DMS79 treated with DMSO at 0.1 percent for 48 hours (cell line): ENCODE data around the gene PIM3.

Source experiments
- DNase-seq: peaks from one replicate; lab custom pipeline; 2025; lab: John Stamatoyannopoulos, UW

The PIM3 gene

DNA sequence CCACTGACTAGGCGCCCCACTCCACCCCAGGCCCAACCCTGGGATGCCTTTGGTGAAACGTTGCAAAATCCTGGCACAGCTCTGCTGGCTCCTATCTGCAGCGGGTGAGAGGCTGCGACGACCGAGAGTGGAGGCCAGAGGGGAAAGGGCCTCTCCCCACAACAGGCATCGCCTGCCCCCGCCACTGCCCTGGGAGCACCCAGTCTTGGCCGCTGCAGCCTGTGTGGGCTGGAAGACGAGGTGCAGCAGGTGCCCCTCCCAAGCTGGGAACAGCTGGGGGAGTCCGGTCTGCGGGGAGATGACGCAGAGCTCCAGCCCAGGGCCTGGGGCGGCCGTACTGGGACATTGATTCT is 4.2 kb upstream of the PIM3 start:
- no peak for DNase-seq

DNA sequence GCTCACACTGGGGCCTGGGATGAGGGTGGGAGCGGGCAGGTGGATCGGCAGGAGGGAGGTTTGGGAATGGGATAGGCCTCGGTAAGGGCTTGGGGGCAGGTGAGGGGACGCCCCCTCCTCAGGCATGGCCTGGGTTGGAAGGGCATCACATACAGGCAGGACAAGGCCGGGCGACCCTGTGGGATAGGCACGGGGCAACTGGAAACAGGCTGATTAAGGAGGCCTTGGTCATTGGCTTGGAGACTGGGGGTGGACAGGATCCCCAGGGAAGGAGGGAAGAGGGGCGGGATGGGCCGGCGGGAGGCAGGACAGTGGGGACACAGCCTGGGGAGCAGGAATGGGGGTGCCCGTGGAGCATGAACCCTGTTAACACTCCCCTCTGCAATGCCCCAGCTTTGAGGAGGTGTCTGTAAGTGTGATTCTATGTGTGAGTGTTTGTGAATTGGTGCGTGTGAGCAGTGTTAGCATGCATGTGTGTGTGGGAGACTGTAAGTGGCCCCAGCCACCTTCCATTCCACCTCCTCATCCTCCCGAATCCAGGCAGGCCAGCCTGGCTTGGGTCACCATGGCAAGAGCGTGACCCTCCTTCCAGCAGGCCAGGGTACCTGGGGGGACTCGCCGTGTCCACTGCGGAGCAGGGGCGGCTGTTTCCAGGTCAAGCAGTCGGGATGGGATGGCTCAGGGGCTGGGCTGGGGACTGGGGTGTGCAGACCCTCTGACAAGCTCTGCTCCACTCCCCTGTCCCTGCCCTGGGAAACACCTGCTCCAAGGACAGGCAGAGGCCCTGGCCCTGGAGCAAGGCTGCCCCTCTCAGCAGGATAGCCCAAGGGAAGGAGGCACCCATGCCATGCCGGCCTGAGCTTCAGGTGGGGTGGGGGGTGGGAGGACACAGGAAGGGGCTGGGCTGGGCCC is 3.4 kb upstream of the PIM3 start:
- no peak for DNase-seq

DNA sequence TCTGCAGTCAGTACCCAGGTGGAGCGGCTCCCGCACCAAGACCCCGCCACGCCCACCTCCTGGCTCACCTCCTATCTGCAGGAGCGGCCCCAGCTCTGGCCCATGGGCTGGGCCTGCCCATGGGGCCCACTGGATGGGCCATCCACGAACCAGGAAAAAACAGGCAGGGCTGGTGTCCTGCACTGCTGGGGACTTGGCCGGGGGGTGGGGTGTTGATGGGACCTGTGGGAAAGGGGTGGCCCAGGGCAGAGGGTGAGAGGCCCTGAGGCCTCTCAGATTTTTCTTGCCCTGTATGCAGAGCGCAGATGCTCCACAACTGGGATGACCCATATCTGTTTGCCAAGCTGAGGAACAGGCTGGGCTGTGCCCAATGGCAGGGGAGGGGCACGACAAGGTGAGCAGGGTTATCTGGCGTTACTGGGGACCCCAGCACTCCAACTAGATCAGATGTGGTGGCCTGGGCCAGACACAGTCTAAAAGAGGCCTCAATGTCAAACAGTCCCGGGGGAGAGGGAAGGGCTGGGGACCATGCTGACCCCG is 2.7 kb upstream of the PIM3 start:
- no peak for DNase-seq

DNA sequence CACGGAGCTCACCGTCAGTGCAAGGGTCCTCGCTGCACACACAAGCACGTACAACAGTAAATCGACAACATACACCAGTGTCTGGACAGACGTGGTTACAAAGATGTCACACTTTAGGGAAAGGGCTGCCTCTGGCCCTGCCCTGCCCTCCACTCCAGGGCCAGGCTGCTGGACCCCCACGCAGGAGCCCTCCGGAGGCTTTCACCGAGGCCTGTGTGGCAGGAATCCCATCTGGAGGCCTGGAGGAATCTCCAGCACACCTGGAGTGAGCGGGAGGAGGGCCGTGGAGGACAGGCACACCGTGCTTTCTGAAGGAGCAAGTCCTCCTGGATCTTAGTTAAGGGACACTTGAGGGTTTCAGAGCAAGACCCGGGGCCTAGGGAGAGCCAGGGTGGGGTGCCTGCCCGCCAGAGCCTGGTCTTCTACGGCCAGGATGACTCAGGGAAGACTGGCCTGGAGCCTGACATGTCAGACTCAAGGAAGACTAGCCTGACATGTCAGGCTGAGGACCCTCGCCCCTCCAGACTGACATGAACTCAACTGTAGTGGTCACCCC is 2.1 kb upstream of the PIM3 start:
- no peak for DNase-seq

DNA sequence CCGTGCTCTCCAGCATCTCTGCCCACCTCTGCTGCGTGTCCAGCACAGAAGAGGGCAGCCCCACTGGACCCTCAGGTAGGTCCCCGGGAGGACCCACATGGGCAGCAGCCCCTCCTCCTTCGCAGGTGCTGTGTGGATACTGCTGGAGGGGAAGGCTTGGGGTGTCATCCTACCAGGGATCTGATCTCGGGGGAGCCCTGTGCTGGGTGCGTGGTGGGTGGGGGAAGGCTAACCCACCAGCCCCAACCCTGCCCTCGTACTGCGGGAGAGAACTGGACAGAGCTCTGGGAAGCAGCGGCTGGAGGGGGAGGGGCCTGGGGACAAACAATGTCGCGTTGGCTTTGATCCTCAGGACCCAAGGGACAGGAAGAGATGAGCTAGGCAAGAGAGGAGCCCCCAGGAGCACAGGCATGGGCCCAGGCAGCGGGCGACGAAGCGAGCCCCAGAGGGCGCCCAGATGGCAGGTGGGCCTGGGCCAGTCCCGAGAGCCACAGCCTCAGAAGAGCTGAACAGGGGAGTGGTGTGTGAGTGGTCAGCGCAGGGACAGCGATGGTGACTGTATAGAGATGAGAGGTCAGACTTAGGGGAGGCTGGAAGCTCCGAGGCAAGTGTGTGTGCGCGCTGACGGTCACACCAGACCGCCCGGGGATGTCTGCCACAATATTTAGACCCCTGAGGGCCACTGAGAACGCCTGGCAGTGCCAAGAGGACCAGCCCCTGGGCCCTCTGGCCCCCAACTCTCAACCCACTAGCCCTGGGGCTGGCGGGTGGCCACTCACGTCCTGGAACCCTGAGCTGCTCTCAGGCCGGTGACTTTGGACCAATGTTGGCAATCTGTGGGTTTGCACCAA is 1.4 kb upstream of the PIM3 start:
- no peak for DNase-seq

DNA sequence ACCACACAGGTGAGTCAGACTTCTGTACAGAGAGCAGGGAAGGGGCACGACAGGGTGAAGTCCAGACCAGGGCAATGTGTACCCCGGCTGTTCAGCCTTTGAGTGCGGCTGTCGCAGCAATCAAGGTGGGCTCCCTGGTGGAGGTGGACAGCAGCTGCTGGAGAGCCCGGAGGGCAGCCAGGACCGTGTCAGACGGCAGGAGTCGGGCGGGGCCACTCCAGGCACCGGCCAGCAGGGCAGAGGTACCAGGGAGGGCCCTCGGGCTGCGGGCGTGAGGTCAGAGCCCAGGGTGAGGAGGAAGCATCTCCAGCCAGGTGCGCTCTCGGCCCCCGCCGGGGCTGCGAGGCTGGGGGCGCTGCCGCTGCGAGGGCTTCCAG is 802 bp upstream of the PIM3 start:
- no peak for DNase-seq

DNA sequence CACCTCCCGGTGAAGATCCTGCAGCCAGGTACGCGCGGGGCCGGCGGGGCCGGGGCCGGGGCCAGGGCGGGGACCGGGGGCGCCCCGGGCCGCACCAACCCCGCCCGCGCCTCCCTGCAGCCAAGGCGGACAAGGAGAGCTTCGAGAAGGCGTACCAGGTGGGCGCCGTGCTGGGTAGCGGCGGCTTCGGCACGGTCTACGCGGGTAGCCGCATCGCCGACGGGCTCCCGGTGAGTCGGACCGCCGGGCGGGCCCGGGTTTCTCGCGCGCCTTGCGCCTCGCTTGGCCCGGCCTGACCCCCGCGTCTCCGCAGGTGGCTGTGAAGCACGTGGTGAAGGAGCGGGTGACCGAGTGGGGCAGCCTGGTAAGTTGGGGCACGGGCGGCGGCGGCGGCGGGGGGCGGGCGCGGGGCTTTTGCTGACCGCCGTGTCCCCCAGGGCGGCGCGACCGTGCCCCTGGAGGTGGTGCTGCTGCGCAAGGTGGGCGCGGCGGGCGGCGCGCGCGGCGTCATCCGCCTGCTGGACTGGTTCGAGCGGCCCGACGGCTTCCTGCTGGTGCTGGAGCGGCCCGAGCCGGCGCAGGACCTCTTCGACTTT is 531 bp downstream of the PIM3 start:
- DNase-seq: no peak

DNA sequence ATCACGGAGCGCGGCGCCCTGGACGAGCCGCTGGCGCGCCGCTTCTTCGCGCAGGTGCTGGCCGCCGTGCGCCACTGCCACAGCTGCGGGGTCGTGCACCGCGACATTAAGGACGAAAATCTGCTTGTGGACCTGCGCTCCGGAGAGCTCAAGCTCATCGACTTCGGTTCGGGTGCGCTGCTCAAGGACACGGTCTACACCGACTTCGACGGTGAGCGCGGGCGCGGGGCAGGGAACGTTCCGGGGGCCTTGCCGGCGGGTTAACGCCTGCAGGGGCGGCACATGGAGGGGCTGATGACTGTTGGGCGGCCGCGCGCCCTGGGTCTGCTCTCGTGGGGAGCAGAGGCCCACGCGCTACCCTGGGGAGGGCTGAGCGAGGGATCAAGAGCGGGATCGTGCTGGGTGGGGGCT is 1.0 kb downstream of the PIM3 start:
- no peak for DNase-seq

DNA sequence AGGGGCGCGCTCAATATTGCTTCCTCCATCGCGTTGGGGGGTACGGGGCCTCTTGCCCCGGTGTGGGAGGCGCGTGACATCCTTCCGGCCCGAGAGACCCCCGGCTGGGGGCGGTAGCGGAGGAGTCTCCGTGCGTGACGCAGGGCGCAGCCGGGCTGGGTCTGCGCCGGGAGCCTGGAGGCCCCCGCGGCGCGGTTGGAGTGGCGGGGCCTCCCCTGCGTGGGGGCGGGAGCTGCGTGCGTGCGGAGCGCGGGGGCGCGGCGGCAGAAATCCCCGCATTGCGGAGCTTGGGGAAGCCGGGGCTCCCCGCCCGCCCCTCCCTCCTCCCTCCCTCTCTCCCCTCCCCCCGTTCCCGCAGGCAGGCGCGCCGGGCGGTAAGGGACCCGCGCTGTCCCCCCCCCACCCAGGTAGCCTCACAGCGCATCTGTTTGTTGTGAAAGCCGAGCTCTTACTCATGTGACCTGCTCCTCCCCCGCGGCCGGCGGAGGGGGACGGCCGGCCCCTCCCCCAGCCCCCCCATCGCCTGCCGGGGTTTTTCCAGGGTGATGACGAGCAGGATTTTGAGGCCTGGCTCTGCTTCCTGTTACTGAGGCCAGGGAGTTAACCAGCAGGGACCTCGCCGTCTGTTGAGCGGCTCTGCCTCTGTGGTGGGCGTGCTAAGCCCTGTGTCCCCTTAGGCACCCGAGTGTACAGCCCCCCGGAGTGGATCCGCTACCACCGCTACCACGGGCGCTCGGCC is 1.6 kb downstream of the PIM3 start:
- no peak for DNase-seq

DNA sequence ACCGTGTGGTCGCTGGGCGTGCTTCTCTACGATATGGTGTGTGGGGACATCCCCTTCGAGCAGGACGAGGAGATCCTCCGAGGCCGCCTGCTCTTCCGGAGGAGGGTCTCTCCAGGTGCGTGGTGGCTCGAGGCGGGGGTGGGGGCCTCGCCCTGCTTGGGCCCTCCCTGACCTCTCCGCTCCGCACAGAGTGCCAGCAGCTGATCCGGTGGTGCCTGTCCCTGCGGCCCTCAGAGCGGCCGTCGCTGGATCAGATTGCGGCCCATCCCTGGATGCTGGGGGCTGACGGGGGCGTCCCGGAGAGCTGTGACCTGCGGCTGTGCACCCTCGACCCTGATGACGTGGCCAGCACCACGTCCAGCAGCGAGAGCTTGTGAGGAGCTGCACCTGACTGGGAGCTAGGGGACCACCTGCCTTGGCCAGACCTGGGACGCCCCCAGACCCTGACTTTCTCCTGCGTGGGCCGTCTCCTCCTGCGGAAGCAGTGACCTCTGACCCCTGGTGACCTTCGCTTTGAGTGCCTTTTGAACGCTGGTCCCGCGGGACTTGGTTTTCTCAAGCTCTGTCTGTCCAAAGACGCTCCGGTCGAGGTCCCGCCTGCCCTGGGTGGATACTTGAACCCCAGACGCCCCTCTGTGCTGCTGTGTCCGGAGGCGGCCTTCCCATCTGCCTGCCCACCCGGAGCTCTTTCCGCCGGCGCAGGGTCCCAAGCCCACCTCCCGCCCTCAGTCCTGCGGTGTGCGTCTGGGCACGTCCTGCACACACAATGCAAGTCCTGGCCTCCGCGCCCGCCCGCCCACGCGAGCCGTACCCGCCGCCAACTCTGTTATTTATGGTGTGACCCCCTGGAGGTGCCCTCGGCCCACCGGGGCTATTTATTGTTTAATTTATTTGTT is 2.4 kb downstream of the PIM3 start:
- DNase-seq: no peak

DNA sequence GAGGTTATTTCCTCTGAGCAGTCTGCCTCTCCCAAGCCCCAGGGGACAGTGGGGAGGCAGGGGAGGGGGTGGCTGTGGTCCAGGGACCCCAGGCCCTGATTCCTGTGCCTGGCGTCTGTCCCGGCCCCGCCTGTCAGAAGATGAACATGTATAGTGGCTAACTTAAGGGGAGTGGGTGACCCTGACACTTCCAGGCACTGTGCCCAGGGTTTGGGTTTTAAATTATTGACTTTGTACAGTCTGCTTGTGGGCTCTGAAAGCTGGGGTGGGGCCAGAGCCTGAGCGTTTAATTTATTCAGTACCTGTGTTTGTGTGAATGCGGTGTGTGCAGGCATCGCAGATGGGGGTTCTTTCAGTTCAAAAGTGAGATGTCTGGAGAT is 3.1 kb downstream of the PIM3 start:
- DNase-seq: no peak

DNA sequence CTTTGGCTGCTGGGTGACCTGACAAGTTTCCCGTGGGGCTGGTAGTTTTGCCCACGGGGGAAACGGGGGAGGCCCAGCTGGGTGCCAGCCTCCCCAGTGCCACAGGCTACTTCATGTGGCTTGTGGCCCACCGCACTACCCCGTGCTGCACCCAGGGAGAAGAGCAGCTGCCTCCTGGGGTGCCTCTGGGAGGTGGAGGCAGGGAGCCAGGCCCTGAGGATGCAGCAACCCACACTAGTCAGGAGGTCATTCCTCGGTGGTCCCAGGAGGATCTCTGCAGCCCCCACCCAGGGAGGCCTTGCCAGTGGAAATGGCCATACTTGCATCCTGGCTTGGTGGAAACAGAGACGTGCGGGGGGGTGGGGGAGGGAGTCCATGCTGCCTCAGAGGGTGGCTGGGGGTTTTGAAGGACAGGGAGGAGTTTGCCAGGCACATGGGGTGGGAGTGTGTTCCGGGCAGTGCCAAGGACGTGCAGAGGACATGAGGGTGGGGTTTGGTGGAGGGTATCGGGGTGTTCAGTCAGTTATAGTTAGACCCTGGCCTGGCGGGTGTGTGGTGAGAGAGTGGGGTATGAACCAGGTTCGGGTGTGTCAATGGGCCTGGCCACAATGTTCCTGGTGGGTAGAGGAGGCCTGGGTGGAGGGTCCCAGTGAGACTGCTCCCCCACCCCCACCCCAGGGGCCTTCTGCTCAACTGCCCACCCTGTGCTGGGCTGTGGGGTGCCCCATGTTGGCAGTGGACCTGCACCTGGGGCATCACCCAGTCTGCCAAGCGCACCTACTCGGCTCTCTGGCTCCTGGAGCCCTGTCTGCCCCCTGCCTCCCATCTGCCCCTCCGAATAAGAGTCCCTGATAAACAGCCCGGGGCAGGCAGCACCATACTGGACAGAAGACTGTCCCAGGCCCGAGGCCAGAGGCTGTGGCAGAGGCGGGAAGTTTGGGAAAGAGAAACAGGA is 3.8 kb downstream of the PIM3 start:
- no peak for DNase-seq

DNA sequence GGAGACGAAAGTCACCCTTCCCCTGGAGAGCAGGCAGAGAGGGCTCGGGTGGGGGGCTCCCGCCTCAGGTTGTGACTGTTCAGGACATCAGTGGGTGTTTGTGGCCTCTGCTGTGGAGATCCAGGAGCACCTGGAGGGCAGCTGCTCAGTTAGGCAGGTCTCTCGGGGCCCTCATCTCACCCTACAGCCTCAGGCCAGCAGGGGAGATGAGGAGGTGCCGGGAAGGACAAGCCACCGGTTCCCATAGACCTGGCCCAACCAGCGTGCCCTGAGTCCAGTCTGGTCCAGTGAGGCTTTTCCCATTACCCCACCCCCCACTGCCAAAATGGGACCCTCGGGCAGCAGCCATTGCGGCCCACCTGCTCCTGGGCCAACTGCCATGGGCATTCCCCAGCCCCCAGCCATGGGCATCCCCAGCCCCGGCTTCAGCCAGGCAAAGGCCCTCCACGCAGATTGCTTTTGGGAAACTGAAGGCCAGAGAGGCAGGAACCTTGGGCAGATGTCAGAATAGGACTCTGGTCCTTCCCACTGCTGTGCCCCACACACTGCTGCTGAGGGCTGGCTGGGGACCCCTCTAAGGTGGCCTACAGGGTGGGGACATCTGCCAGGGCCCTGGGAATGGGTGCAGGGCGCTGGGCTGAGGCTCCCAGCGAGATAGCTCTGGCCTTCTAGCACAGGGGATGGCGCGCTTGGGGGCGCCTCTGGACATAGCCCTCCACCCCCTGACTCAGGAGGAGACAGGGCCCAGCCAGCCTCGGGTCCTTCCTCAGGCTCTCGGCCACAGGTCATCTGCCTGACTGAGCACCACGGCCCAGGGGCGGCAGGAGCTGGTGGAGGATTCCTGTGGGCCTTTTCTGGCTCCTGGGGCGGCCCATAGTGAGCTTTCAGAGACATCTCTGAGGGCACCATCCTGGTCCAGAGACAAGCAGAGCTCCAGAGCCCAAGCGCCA is 4.8 kb downstream of the PIM3 start:
- no peak for DNase-seq

DNA sequence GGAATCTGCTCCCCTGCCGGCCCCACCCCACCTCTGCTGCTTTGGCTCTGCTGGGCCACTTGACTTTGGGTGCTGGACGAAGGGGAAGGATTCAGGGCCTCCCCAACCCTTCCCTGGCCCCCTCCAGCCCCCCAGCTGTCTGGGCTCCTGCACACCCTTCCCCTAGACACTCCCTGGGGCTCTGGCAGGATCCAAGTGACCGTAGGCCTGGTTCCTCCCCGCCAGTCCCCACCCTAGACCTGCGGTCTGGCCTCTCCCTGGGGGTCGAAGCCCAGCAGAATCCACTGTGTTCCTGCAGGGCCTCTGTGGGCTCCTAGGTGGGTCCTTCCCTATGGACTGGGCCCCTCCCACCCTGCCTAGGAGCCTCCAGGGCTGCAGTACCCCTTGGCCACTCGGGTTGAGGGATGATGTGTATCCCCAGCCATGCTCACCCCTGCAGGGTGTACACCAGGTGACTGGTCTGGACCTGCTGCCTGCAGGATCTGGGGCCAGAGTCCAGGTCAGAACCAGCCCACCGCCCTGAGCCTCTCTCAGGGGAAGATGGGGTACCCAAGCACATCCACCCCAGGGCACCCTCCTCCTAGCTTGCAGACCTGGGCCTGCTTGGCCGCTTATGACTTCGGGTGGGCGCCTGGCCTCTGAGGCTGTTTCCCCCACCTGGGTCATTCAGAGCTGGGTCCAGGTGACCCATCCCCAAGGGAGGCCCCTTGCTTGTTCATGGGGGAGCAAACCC is 5.6 kb downstream of the PIM3 start:
- DNase-seq: no peak

DNA sequence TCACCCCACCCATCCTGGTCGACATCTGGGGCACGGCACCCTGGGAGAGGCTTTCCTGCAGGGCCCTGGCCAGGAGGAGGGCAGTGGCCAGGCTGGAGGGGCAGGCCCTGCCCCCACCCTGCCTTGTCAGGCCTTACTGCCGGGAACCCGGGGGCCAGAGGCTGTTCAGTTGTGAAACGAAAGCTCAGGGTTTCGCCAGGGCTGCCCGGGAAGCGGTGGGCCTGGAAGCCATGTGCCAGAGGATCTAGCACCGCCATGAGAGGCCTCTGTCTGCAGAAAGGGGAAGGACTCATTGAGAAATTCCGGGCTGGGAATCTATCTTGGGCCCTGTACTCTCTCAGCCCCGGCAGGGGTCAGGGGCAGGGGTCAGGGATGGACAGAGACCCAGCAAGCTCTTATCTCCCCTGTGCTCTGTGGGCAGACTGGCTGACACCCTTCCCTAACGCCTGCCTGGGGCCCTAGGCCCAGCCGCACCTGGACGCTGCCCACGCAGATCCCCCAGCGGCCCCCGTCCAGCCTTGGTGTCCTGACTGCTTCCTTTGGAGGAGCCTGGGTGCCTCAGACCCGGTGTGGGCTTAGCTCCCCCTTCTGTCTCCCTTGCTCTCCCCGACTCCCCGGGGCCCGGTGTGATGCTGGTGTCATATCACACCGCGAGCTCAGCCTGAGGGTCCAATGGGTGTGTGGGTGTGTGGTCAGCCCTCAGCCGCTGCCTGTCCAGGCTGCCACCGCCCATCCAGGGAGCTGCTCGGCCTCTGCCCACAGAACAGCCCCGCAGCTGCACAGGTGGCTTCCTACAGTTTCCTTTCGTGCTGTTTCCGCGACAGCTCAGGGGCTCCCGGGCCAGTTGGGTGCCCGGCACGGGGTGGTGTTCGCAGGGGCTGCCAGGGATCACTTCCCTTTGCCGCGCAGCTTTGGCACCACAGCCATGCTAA is 6.5 kb downstream of the PIM3 start:
- no peak for DNase-seq

DNA sequence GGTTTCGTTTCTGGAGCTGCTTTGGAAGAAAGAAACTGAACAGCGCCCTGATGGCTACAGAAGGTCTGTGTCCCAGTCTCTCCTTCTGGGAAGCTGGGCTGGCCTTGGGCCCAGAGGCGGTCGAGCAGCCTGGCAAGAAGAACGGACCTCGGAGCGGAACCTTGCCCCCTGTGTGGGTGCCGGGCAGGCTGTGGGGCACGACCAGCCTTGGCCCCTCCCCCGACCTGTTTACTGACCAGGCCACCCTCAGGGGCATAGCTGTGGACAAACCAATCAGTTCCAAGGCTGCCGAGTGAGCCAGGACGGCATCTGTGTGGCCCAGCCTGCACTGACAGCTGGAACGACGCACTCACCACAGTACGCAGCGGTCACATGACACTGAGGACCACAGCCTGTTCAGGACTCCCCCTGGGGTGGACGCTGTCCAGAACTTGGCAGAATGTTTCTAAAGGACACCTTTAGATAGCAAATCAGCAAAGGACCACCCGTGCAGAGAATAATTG is 7.2 kb downstream of the PIM3 start:
- no peak for DNase-seq
